ENCODE measurements around the gene CACNB2.

DNA sequence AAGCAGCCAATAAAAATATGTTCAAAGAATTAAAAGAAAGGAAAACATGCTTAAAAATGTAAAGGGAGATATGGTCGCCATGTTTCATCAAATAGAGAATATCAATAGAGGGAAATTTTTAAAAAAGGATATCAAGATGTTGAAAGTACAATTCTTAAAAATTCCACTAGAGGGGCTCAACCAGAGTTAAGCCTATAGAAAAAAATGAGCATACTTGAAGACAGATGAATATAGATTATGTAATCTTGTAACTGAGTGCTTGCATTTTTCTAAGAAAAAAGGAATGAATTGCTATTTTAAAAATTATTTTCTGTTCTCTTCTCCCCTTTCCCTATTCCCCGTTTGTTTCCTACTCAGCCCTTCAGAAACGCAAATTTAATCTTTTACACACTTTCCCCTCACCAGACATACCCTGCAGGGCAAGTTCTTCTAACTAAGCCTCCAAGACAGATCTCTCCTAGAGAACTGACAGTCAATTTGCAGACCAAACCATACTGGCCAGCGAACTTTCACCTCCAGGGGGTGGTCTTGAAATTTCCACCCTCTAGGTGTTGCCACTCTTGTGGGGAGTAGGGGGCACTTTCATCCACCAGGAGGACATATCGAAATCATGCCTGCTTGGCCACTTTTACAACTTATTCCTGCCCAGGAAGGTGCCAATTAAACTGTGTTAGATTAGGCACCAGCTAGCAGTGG, 443.5 kb downstream of the CACNB2 start:
- TF ChIP-seq, protein P1, sequence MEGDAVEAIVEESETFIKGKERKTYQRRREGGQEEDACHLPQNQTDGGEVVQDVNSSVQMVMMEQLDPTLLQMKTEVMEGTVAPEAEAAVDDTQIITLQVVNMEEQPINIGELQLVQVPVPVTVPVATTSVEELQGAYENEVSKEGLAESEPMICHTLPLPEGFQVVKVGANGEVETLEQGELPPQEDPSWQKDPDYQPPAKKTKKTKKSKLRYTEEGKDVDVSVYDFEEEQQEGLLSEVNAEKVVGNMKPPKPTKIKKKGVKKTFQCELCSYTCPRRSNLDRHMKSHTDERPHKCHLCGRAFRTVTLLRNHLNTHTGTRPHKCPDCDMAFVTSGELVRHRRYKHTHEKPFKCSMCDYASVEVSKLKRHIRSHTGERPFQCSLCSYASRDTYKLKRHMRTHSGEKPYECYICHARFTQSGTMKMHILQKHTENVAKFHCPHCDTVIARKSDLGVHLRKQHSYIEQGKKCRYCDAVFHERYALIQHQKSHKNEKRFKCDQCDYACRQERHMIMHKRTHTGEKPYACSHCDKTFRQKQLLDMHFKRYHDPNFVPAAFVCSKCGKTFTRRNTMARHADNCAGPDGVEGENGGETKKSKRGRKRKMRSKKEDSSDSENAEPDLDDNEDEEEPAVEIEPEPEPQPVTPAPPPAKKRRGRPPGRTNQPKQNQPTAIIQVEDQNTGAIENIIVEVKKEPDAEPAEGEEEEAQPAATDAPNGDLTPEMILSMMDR (conservative IDR thresholded peaks at IDR 0.05; ENCODE audit: low read depth, low read length), result peak; percentile 46
- no peak for TF ChIP-seq EZH2 (IDR thresholded peaks at IDR 0.05; ENCODE audit: low read length, unreplicated experiment)
- no peak for TF ChIP-seq EZH2phosphoT487 (IDR thresholded peaks at IDR 0.05; ENCODE audit: borderline replicate concordance, low read length)
